HG03460 (cell line): ENCODE measurements around the gene WDR93.
A peak's percentile ranks its signal among the peaks of the same experiment; 100 is the strongest.
"Not testable (repeated sequence)": the region's sequence is repeated elsewhere in the genome, so short reads cannot be mapped to it uniquely, and the experiment has no call there.

Source experiments
- ATAC-seq: cut with Tn5 transposase; IDR thresholded peaks from one replicate; pipeline ENCODE4 v1.9.1; 2021; ENCODE audit not compliant: unreplicated experiment

WDR93 gene

DNA sequence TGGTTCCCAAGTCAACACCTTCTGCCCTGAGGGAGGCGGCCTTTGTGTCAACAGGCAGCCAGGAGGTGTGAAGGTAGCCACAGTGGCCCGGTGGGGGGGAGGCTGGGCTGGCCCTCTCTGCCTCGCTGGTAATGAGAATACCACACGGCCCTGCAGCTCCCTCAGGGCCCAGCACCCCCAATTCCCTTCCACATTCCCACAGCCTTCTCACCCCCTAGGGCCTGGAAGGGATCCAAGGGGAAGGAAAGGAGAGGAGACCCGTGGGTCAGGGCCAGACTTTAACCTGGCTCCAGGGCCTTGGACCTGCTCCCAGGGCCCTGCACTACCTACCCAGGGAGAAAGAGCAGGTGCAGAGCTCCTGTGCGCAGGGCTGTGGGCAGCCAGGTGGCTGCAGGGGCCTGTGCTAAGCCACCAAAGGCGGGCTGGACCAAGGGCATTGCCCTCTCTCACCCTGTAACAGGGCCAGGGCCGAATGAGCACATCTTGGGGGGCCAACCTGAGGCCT, 76.9 kb downstream of the WDR93 start:
- no peak for ATAC-seq

DNA sequence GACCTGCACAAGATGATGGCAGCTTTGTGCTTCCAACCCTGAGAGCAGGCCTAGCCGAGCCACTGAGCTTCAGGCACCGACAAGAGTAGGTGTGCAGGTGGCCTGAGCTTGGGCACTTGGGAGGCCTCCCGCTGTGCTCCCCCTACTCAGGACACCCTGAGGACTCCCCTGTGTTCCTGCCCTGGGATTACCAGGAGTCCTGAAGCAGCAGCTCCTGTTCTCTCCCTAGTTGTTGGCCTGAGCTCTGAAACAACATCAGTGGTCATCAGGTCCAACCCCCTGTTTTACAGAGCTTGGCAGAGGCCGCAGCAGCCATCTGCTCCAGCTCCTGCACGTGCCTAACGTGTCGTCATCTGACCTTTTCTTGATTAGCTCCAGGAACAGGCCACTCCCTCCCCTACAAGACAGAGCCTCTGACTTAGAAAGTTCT, 77.5 kb downstream of the WDR93 start:
- ATAC-seq, result no peak

DNA sequence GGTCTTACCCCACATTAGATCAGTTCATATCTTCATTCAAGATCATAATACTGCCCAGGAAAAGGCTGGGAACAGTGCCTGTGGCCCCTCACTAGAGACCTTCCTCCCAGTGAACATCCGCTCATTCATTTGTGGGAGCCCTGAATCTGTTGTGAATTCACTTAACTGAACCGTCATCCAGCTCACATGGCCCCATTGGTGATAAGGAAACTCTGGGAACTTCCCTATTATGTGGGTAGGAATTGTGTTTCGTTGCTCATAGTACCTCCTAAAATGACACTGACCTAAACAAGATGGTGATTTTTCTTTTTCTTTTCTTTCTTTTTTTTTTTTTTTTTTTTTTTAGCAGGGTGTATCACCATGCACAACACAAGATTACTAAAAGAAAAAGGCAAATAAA, 78.8 kb downstream of the WDR93 start:
- ATAC-seq, result no peak

DNA sequence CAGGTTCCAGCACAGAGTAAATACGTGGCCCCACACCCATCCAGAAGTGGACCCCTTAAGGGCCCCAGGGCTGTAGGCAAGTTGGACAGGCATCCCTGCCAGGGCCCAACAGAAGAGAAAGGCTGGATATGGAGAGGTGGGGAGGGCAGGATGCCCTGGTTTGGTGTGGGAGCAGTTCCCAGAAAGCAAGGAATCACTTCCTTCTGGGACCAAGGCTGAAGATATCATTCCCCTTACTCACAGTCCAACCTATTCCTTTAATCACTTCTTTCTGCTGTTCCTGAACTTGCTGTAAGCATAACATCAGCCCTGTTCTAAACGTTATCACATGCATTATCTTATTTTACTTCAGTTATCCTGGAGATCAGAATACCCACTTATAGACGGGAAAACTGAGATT, 79.4 kb downstream of the WDR93 start:
- ATAC-seq, result no peak

DNA sequence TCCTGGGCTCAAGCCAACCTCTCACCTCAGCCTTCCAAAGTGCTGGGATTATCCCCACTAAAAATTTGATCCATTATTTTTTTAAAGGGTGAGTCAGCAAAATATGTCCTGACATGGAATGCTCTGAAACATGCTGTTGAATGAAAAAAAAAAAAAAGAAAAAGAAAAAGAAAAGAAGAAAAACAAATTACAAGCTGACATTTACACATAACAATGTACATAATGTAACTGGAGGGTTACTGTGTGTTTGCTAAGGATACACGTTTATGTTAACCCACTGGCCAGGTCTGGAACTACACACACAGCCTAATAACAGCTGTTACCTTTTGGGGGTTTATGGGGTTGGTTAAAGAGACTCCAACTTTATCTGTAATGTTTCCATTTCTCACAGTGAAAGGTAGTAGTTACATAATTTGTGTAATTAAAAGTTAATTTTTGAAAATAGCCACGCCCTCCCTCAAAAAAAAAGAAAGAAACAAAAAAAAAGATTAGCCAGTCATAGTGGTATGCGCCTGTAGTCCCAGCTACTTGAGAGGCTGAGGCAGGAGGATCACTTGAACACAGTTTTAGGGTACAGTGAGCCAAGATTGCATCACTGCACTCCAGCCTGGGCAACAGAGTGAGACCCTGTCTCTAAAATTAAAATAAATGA, 82.4 kb downstream of the WDR93 start:
- ATAC-seq, result no peak

DNA sequence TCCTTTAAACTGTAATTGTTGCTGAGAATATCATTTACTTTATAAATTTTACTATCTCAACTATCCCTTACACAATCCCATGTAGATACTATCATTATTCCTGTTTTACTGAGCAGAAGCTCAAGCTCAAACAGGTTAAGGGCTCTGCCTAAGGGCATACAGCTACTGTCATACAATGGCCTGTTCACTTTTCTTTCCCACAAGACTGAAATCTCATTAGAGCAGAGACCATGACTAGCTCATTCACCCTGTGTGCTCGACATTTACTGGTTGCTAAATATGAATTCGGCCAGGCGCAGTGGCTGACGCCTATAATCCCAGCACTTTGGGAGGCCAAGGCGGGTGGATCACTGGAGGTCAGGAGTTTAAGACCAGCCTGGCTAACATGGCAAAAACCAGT, 83.9 kb downstream of the WDR93 start:
- no peak for ATAC-seq

DNA sequence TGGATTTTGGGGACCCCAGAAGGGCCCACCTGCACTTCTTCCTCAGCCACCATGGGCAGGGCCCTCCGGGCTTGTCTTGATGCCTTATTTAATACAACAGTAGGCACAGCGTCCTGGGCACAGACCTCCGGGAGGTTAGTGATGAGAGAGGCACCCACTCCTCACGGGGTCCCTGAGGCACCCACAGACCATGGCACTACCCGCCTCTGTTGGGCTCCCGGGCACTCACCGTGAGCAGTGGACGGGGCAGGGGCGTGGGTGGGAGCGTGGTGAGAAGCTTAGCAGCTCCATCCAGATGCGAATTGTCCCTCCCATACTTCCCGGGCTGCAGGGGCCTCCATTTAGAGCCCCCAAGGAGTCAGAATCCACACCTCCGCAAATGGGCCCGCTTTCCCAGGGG, 85.2 kb downstream of the WDR93 start:
- no peak for ATAC-seq

DNA sequence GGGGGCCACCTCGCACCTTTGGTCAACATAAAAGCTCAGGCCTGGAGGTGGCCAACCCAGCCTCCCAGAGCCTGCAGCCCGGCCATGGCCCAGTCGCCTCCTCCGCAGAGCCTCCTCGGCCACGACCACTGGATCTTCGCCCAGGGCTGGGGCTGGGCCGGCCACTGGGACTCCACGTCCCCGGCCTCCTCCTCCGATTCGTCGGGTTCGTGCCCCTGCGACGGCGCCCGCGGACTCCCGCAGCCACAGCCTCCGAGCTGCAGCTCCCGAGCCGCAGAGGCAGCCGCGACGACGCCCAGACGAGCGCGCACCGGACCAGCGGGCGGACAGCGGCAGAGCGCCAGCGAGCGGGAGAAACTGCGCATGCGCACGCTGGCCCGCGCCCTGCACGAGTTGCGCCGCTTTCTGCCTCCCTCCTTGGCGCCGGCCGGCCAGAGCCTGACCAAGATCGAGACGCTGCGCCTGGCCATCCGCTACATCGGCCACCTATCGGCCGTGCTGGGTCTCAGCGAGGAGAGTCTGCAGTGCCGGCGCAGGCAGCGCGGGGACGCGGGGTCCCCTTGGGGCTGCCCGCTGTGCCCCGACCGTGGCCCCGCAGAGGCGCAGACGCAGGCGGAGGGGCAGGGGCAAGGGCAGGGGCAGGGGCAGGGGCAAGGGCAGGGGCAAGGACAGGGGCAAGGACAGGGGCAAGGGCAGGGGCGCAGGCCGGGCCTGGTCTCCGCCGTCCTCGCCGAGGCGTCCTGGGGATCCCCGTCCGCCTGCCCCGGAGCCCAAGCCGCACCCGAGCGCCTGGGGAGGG, 85.9 kb downstream of the WDR93 start, which contains the start of gene MESP2:
MESP2 (plus strand) TSS at position 59 of the 799 bp plus-strand sequence; CDS start at position 85, 26 bp downstream.
- peak; percentile 58 for ATAC-seq

DNA sequence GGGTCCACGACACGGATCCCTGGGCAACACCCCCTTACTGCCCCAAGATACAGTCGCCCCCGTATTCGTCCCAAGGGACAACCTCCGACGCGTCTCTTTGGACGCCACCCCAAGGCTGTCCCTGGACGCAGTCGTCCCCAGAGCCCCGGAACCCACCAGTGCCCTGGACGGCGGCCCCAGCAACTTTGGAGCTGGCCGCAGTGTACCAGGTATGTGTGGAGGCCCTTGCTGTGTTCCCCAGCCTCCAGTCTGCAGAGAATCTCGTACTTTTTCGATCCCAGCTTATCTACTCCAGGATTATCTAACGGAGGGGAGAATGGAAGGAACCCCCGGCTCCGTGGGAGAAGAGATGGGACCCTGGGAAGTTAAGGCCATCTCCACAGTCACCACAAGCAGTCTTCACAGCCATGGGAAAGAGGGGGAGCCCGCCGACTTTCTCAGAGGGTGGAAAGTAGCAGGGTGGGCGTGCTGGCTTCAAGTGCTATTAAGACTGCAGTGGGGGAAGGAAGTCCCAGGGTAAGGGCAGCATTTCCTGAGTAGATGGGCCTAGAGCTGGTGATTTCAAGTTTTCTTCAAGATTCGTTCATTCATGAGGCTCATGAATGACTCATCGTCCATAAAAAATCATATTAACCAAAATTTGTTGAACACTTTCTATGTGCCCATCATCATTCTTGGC, 86.6 kb downstream of the WDR93 start:
- no peak for ATAC-seq

DNA sequence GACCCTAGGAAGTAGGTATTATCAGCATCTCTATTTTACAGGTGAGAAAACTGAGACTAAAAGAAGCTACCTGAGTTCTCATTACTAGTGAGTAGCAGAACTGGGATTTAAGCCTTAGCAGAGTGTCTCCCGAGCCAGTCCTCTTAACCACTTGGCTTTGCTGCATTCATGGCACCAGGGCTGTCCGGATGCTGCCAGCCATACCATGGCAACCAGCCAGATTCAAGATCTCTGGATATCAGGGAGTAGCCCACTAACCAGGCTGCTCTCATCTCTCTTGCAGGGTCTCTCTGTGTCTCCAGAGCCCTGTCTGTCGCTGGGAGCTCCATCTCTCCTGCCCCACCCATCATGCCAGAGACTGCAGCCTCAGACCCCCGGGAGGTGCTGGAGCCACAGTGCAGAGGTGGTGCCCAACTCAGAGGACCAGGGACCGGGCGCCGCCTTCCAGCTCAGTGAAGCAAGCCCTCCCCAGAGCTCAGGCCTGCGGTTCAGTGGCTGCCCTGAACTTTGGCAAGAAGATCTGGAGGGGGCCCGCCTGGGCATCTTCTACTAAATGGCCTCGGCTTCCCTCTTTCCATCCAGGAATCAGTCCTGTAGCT, 87.3 kb downstream of the WDR93 start:
- no peak for ATAC-seq

DNA sequence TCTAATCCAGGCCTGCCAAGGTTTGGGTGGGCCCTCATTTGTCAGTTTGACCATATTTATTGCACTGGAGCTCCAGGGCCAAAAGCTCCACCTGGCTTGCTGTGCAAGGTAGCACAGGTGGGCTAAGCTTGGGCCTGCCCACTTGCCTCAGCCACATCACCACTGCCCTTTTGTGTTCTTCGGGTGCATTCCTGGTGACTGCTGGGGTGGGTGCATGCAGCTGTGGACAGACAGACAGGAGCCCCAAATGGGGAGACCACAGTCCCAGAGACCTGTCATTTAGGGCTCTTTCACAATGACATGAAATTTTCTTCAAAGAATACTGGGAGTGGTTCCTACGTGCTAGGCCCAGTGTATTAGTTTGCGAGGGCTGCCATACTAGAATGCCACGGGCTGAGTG, 88.2 kb downstream of the WDR93 start:
- ATAC-seq, result no peak

DNA sequence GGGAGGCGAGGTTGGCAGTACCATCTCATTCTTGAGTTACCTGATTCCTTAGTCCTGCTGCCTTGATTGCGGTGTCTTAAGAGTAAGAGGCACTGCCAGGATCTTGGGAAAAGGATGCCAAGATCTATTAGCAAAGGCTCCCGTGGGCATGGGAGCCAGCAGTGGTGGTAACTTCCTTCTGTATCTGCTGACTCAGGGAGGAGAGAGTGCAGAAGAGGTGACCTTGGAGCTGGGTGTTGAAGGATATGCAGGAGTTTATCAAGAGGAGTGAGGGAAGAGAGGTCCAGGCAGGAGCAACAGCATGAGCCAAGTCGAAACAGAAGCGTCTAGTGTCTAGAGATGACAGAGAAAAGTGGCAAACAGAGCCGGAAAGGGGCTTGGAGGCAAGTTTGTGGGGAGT, 90.0 kb downstream of the WDR93 start:
- no peak for ATAC-seq

DNA sequence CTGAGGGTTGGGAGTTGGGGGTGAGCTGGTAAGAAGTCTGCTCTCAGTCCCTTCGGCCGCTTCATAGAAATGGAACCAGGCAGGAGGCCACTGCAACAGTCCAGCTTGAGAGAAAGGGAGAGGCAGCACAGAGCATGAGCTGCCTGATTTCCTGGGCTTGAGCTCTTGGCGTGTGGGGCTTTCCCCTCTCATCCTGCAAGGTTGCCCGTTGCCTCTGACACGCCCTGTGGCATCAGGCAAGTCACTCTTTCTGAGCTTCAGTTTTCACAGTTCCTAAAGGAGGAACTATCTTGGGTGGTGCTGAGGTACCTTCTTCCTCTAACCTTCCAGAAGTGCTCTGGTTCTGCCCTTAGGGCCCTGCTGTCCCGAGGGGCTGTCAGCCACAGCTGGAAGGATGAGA, 90.4 kb downstream of the WDR93 start:
- ATAC-seq, result no peak

DNA sequence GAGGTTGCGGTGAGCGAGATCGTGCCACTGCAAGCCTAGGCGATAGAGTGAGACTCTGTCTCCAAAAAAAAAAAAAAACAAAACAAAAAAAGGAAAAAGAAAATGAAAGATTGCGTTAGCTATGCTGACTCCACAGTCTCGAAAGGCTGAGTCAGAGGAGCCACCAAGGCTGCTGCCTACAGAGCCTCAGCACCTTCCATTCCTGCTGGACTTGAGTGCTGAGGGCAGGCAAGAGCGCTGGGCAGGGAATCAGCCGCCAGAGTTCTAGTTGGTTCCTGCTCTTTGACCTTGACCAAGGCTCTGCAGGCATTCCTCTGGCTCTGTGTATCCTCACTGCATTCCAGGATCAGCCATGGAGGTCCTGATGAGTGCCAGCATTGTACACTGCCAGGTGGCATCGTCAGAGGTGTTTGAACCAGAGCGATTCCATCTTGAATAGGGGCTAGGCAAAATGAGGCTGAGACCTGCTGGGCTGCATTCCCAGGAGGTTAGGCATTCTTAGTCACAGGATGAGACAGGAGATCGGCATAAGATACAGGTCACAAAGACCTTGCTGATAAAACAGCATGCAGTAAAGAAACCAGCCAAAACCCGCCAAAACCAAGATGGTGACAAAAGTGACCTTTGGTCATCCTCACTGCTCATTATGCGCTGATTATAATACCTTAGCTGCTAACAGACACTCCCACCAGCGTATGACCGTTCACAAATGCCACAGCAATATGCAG, 91.4 kb downstream of the WDR93 start:
- no peak for ATAC-seq

DNA sequence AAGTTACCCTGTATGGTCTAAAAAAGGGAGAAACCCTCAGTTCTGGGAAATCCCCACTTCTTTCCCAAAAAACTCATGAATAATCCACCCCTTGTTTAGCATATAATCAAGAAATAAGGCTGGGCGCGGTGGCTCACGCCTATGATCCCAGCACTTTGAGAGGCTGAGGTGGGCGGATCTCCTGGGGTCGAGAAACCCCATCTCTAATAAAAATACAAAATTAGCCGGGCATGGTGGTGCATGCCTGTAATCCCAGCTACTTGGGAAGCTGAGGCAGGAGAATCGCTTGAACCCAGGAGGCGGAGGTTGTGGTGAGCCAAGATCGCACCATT, 92.0 kb downstream of the WDR93 start:
- ATAC-seq, result not testable (repeated sequence)

DNA sequence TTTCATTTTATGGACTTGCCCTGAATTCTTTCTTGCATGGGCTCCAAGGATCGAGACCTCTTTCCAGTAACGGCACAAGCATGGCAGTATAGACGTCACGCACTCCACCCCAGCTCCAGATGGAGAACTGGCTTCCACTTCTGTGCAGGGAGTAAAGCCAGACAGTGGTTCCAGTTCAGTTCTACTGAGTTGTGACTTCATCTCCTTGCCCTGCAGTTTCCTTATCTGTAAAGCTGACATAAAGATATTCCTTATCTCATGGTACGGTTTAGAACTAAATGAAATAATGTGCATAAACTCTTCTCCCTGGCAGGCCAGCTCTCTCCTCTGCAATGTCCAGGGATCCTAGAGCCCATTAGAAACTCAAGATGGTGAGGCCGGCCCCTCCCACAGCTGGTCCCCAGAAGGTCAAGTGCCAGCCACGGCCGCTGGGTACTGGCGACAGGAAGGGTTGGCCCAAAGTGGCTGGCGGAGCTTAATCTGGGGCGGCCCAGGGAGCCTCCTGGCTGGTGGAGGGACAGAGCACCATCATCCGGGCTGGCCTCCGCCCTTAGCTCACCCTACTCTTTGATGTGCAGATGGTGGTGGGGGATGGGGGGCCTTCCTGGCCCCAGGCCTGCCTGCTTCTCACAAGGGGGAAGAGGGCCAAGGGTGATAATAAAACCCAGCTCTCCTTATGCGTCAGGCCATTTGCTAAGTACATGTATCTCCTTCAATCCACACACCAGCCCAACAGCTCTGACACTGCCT, 92.7 kb downstream of the WDR93 start:
- no peak for ATAC-seq

DNA sequence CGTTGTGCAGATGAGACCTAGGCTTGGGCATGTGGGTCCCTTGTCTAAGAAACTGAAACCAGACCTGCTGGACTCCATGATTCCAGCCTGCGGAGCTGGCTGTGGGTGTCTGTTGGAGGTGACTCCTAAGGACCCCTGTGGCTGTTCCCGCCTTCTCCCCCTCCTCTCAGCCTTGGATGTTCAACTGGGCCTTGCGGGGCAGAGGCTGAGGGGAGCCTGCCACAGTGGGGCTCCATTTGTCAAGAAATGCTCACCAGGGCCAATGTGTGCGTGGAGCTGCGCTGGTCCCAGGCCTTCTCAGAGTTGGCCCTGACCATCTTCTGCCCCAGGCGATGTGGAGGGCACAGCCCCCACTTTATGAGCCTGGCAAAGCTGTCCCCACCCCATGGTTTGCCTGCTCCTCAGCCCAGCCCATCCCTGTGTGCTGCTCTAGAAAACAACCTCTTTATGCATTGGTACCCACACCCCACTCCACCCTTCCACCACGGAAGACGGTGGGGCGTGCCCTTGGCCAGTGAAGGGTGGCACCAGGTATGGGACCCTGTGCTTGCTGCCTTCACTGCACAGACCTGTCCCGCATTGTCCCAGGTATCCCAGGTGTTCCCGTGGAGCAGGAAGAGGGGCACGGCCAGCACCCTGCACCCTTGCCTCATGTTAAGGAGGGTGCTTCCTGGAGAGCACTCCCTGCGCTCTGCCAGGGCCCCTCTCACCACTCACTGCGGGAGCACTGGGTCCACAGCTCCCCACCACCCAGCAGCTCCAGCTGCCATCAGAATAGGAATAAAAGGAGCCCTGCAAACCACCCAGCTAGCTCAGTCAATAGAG, 93.5 kb downstream of the WDR93 start:
- no peak for ATAC-seq

DNA sequence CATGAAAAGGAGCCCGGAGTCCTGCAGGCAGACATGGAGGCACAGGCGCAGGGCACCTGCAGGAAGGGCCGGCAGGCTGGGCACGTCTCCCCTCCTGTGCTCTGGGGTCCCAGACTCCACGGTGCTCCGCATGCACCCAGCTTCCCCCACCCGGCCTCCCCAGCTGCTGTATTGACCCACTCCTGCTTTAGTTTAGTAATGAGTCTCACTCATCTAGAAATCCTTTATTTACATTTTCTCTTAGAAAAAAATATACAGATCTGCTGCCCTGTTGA, 94.0 kb downstream of the WDR93 start:
- ATAC-seq, result no peak

DNA sequence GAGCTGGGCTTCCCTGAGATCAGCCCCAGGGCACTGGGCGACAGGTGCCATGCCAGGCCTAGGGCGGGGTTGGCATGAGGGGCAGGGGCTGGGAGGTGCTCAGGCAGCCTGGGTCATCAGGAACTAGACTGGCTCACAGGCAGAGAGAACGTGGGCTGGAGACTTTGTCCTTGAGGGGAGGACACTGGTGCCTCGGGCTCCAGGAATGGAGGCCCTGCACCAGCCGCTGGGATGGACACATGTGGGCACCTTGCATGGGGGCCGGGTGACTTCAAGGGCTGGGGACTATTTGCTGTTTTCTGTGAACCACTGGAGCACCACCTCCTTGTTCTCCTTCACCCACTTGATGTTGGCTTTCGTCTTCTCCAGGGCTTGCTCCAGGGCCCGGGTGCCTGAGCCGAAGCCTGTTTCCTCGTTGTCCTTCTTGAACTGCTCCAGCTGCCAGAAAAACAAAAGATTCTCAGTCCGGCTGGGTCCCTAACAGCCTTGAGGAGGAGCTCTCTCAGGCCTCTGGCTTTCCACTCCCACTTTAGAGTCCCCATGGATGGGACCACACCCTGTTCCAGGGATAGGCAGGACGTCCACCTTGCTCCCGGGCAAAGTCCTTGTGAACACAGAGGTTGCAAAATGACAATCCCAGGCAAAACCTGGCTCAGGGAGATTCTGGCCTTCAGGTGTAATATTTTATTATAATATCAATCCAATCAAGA, 94.6 kb downstream of the WDR93 start:
- no peak for ATAC-seq
